KG1 (cell line): ENCODE measurements around the gene RGS7BP.

Source experiments
- DNase-seq: peaks from one replicate; lab custom pipeline; 2025; lab: John Stamatoyannopoulos, UW

The RGS7BP gene

DNA sequence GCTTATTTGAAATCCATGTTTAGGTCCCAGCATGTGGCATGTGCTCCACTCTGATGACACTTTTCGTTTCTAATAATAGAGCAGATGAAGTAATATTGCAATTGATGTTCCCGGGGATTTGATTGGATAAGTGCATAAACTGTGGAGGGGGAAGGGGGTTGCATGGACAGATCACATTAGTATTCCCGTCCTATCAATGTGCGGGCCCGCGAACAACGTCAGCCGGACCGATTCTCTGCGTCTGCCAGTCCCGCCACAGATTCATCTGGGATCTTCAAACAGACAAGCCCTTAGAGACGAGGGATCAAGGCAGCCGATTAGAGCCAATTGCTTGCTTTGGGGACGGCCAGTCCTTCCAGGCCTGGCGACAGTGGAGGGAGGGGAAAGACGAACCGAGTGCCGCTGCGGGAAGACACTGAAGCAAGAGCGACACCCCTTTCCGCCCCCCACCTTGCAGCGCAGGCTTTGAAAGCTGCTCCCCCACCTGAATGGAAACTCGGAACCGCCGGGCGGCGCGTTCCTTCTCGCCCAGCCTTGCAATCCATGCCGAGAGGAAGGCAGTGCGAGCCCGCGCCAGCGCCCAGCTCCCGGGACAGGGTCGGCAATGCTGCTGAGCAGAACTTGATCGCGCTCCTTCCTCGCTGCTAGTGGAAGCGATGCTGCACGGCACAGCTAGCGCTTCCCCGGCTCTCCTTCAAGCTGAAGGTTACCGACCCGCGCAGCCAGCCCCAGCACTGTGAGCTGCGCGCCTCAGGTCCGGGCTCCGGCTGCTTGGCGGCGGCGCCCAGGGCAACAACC lies at the start of gene RGS7BP:
RGS7BP (plus strand) TSS at position 247 of the 798 bp plus-strand sequence. CDS start 610 bp downstream, outside the sequence.
- no peak for DNase-seq

DNA sequence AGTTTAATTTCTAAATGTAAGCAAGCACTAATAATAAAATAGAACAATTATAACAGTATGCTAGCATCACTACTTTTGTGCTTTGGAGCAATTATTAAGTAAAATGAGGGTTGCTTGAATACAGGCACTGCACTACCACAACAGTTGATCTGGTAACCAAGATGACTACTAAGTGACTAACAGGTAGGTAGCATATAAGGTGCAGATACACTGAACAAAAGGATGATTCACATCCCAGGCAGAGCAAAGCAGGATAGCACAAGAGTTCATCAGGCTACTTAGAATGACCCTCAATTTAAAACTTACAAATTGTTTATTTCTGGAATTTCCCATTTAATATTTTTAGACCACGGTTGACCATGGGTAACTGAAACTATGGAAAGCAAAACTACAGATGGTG lies 48.0 kb upstream of the RGS7BP start:
- DNase-seq: no peak

DNA sequence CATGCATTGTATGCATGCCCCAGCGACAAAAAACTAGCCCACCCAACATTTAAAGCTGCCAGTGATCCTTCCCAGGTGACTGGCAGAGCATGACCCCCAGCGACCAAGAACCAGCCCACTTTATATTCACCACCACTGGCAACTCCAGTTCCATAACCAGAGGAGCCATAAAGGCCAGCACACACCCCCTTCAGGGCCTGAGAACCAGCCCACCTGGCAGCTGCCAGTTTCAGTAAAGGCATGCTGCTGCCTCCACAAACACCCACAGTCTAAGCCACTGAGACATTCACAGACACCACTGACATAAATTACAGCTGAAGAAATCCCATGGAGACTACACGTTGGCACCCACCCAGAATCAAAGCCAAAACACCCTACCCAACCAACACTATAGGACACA lies 46.9 kb upstream of the RGS7BP start:
- no peak for DNase-seq

DNA sequence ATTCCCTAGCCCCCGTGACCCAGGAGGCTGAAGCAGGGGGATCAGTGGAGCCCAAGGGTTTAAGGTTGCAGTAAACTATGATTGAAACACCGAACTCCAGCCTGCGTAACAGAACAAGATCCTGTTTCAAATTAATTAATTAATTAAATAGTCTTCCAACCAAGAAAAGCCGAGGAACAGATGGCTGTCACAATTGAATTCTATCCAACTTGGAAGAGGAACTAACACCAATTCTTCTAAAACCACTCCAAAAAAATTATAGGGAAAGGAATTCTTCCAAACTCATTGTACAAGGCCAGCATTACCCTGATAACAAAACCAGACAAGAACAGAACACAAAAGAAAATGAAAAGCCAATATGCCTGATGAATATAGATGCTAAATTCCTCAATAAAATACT lies 43.4 kb upstream of the RGS7BP start:
- no peak for DNase-seq

DNA sequence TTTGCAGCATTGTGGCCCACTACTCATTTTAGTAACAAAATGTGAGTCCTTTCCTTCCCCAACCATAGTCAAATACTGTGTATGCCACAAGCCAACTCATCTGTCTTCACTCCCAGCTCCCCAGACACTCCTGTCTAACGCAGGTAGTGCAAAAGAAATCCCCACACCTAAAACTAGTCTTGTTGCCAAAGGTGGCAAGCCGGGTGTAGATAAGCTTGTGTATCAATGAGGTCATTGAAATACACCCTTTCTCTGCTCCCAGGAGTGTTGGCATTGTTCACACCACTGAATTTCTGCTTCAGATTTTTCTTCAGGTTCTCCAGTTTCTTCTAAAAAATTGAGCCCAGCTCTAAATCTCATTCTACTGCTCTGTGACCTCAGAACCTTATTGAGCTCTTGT lies 19.7 kb upstream of the RGS7BP start:
- no peak for DNase-seq

DNA sequence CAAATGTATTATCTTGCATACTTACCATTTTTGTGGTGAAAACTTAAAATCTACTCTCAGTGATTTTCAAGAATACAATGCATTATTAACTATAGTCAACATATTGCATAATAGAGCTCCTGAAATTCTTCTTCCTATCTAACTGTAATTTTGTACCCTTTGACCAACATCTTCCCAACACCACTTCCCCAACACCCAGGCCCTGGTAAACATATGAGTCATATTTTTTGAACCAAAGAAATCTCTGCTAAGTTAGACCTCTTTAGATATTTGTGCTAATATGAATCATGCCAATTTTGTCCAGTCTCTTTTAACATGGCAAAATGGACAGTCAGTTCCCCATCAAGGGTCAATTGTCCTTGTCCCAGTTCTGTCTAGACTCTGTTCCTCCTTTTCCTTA lies 18.5 kb upstream of the RGS7BP start:
- DNase-seq: no peak

DNA sequence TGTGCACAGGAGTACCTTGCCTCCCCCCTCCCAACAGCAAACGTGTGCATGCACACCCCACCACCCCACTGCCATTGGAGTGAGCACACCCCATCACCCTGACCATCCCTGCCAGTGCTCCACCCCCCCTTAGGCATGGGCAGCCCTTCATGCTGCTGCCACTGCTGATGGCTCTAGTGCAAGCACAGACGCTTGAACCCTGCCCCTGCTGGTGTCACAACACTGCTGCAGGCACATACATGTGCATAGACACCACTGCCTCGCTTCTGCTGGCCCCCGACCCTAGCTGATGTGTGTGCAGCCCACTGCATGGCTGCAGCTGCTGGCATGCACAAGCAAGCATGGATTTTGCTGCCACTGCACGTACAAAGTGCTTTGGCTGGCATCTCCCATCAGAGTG lies 16.0 kb upstream of the RGS7BP start:
- no peak for DNase-seq

DNA sequence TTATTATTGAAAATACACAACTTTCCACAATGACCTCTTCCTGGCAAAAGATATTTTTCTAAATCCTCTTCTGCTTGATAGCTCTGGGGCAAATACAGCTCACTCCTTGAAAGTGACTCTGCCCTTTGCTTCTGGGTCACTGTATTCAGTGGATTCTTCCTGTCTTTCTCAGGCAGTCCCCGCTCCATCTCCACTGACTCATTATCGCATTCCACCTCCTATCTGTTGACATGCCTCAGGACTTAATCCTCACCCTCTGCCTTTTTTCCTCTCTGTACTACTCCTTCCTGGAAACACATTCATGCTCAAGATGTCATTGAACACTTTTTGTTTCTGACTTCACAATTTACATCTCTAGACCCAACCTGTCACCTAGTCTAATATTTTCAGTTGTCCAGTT lies 8.4 kb upstream of the RGS7BP start:
- no peak for DNase-seq

DNA sequence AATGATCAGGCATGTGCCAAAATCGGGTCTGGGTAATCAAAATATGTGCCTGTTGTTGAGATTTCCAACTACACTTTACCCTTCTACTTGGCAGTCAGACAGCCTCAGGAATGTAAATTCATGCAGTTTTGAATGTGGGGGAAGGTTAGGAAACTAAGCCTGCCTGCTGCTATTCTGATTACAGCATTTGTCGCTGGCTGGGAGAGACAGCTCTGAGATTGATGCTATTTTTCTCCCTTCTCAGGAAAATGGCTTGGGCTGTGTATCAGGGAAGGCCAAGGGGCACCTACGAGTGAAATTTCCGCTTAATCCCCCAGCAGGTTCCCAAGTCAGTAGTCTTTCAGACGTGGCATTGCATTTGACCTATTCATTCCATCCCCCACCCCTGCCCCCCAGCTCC lies 3.6 kb upstream of the RGS7BP start:
- DNase-seq: no peak

DNA sequence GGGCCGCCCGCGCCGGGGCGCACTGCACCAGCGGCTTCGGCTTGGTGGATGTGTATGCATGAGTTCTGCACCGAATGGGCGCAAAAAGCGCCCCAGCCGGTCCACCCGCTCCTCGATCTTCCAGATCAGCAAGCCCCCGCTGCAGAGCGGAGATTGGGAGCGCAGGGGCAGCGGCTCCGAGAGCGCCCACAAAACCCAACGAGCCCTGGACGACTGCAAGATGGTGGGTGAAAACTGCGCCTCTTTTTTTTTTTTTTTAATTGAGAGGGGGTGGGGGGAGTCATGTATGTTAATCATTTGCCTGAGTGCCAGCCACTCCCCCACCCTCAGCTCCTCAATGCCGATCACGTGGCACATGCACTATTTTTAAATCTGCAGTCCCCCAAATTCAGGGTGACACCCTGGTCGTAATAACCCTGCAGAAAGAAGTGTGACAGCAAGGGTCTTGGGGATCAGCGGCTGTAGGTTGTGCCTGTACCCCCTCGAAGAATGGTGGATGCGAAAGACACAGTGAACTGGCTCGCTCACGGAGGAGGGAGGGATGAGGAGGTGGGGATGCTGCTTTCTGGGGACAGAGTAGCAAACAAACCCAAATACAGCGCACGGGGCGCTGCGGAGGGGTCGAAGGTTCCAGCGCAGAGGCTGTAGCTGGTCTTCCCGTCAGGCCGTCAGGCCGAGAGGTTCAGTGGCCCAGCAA lies 900 bp downstream of the RGS7BP start:
- no peak for DNase-seq

DNA sequence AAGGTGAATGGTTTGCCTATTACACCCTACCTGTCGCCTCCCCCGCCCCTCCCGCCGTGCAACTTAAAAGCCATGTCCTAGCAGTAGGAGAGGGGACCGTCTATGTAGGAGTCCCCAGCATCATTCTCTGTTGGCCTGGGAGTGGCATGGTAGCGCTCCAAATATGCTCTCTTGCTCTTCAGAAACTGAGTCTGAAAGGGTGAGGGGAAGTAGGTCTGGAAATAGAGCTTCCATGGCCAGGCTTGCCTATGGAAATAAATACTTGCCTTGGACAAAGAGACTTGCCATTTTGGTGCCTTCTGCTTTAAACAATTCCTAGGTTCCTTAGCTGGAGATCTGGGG lies 1.4 kb downstream of the RGS7BP start:
- no peak for DNase-seq

DNA sequence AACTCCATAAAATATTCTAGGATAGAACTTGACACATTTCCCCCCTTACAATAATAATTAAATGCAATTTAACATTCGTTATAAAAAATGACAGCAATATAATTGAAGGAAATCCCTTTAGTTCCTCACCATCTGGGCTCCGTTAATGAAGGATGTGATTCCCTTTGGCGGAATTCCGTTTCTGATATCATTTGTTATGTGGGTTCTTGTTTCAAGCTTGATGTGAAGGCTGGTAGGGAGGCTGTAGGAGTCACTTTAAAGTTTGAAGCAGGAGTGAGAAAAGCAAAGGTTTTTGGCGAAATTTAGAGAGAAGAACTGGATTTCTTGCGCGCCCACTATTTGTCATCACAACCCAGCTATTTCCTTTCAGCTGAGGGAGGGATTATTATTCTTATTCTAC lies 4.0 kb downstream of the RGS7BP start:
- DNase-seq: no peak

DNA sequence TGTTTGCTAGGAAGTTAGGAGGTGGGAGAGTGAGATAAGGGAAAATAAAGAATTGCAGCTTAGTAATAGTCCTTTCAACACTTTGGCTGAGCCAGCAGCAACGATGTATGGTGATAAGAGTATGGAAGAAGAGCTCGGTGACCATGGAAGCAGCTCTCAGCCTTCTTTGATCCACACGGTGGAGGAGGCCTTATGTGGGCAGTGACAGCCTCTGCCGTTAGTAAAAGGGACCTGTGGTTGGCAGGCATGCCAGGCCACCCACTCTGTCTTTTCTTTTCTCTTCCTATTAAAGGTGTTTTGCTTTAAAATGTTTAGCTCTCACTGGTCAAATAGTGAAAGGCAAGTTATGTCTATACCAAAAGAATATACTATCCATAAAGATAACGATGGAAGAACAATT lies 7.7 kb downstream of the RGS7BP start:
- no peak for DNase-seq

DNA sequence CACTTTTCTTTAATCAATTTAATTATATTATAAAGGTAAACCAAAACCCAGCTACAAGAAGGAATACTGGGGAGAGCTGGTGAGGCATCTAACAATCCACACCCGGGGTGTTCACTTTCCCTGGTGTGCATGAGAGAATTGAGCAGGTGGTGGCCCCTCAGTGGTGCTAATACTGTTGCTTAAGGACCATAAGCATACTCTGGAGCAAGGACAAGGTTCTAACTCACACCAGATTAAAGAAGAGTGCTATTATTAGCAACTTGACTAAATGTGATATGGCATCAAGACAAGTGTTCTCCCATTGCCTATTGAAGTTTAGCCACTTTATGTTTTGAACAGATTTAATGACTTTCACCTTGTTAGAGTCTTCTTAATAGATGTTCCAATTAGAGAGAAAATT lies 8.8 kb downstream of the RGS7BP start:
- no peak for DNase-seq

DNA sequence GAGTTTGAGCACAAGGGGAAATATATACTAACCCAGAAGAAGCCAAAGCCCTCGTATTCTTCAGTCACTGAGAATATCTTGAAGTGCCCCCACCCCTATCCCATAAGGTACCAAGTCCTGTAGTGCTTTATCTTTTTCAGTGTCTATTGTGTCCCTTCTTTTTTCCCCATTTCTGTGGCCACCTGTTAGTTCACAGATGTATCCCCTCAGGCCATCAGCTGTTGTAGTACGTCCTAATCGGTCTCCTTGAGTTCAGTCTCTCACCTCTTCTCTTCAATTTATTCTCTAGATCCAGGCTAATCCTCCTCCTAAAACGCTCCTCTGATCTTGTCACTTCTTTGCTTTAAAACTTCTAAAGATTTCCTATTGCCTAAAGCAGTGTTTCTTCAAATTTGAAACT lies 10.4 kb downstream of the RGS7BP start:
- DNase-seq: no peak

DNA sequence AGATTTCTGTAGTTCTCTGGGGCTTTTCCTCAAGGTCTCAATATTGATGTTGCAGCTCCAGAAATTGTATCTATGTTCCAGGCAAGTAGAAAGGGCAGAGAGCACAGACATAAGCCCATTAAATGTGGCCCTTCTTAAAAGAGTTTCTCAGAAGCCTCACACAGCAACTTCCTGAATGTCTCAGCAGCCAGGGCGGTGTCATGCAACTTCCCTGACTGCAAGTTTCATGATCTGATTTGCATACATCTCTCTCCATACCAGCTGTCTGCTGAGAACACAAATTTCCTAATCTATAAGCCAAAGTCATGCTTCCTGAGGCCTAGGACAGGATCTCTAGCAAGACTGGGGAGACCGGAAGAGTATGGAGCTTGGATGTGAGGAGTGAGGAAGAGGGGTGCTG lies 13.0 kb downstream of the RGS7BP start:
- no peak for DNase-seq

DNA sequence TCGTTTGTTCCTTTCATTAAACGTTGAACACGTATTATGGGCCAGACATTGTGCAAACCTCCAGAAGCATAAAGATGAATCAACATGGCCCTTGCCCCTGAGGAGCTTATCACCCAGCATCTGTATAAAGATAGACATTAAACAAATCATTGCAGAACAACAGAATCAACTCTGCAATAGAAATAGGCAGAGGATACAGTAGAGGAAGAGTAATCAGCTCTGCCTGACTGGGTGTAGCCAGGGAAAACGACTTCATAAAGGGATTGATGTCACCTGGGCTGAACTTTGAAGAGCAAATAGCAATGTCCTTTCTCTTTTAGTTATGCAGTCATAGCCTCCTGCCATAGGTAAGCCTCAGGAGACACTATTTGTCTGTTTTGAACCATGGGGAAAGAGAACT lies 13.4 kb downstream of the RGS7BP start:
- no peak for DNase-seq

DNA sequence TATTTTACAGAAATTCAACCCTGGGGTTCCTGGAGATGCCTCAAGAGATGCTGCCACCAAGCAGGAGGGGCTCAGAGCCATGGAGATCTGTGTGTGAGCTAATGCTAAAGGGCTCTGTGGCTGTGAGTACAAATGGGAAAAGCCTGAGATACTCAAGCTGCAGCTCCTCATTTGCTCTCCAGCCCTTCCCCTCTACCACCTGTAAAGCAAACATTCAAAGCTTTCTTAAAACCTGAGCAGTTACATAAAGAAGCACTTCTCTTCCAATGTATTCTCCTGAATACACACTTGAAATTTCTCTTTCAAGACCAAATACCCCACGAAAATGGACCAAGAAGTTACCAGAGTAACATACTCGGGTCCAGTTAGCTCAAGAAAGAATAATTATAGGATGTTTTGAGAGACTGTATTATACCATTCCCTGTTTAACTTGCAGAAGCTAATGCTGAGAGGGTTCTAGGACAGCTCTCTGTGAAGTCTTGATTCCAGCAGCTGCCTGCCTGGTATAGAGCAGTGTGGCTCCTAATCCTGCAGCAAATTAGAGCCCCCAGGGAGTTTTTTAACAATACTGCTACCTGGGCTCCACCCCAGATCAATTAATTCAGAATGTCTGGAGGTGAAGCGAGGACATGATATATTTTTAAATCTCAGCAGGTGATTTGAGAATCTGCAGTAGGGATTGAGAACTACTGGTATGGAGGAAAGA lies 21.1 kb downstream of the RGS7BP start:
- DNase-seq: no peak

DNA sequence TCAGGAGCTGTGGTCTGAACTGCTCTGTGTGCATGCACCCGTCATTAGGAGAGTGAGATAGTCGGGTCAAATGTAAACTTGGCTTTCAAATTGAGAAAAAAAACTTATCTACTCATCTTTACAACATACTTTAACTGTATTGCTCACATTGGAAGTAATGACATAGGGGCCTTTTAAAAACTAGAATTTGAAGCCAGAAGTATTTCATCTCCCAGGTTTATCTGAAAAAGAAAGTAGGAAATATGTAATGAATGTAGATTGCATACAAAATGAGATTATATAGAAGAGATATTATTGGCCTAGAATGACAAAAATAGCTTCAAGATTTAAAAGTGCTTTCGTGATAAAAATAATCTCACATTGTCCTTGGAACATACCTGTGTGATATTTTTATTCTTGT lies 24.3 kb downstream of the RGS7BP start:
- DNase-seq: no peak

DNA sequence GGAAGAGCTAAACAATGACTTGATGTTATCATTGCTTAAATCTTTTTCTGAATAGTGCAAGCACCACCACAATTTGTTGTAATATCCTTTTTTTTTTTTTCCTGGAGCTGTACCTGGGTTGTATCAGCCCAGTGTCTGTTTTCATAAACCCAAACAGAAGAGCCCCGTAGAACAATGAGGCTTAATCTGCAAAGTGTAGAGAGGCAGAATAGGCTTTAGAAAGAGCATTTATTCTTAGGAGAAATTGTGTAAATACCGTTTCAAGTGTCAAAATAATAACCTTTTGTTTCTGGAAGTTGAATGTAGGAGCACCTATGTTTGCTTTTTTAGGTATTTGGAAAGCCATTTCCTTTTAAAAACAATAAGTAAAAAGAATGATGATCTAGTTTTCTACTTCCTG lies 26.4 kb downstream of the RGS7BP start:
- no peak for DNase-seq

DNA sequence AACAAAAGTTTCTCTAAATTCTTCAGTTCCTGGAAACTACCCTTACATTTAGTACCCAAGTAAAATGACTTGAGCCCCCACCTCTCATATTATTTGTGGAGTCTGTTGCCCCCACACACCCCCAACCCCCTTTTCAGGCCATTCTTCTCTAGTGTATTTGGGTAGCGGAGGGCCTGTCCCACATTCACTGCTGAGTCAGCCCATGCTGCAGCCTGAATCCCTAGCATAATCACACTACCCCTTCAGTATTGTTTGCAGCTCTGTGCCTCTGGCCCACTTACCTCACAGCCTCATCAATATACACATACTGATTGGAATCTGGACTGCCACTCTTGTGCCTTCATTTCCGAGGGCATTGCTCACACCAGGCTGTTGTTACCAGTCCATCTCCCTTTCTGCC lies 26.8 kb downstream of the RGS7BP start:
- DNase-seq: no peak

DNA sequence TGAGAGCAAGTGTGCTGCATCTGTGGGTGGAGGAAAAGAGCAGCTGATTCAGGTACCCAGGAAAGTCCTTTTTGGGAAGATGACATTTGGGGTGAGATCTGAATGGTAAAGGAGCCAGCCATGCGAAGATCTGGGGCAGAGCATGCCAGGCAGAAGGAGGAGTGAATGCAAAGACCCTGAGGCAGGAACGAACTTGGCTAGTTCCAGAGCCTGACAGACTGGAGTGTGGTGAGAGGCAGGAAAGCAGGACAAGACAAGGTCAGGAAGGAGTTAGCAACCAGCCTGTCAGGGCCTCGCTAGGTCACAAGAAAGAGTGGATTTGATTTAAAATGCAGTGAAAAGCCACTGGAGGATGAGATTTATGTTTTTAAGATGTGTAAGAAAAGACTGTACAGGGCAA lies 28.2 kb downstream of the RGS7BP start:
- no peak for DNase-seq

DNA sequence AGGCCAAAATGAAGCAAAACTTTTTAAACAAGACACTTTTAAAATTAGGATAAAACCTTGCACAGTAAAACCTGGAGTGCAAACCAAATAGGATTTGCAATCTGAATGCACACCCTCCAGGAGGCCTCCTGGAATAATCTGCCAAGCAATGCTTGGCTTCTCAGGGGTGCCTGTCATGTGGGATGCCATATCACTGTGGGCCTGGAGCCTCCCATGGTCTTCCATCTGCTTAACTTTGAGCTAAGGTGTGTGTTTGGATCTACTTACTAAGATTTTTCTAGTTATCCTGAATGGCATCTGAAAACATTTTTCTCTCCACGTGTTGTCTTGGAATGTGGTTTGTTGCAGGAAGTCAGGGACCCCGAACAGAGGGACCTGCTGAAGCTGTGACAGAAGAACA lies 52.1 kb downstream of the RGS7BP start:
- no peak for DNase-seq
